GM12864 (cell line): ENCODE data around the gene RNU6-8.

Experiments used
- DNase-seq: peaks from one replicate; pipeline ENCODE4 v3.0.0-alpha.2; 2011; ENCODE audit warnings: low read depth
- H3K4me3 ChIP-seq: 2 replicates; pipeline ENCODE4 v1.5.1; 2011; ENCODE audit warnings: mild to moderate bottlenecking, low read depth, low read length, control low read depth
- CTCF ChIP-seq: IDR thresholded peaks from 2 replicates; pipeline ENCODE4 v1.5.1; 2011; ENCODE audit warnings: low read depth, mild to moderate bottlenecking, moderate library complexity, low read length, control low read depth, inconsistent platforms; ENCODE audit errors: missing control alignments

RNU6-8 gene

GRCh38 chr14:32189811-32190210, 13.3 kb downstream of the RNU6-8 start:
- DNase-seq, result no peak
- TF ChIP-seq CTCF, result no peak
- no peak overlapping the region for H3K4me3 ChIP-seq

GRCh38 chr14:32186248-32186647, 16.8 kb downstream of the RNU6-8 start:
- no peak overlapping the region for H3K4me3 ChIP-seq
- TF ChIP-seq CTCF, result no peak
- DNase-seq, result no peak

- no peak for DNase-seq
- no peak overlapping the region for H3K4me3 ChIP-seq
- TF ChIP-seq CTCF, result no peak
These were observed 18.0 kb downstream of the RNU6-8 start for GRCh38 chr14:32185097-32185496.

- DNase-seq, result no peak
- H3K4me3 ChIP-seq, result no peak overlapping the region
- TF ChIP-seq CTCF, result no peak
These were observed 19.7 kb downstream of the RNU6-8 start for GRCh38 chr14:32183151-32184058.

- TF ChIP-seq CTCF, result no peak
- DNase-seq, result no peak
- no peak overlapping the region for H3K4me3 ChIP-seq
These were observed 31.6 kb downstream of the RNU6-8 start for GRCh38 chr14:32171469-32171868.

- H3K4me3 ChIP-seq, result no peak overlapping the region
- TF ChIP-seq CTCF, result no peak
- DNase-seq, result no peak
These were observed 33.9 kb downstream of the RNU6-8 start for GRCh38 chr14:32169191-32169590.

GRCh38 chr14:32167907-32168306, 35.2 kb downstream of the RNU6-8 start:
- no peak overlapping the region for H3K4me3 ChIP-seq
- TF ChIP-seq CTCF, result no peak
- no peak for DNase-seq
